HCT116 (cell line): ENCODE results near the gene TNFAIP2. TPM values are rescaled to one million over a fixed set of nuclear protein-coding genes. Genes with fewer than 3 reads are reported as not detected.
A peak's percentile ranks its signal among the peaks of the same experiment; 100 is the strongest.

Source experiments
- ATAC-seq: fragments of 200-7000 bp; cut with Tn5 transposase; 2 replicates; pipeline ENCODE4 v1.9.1; 2020; ENCODE audit warnings: mild to moderate bottlenecking, moderate library complexity
- BruUV-seq: library from RNA; stranded (reverse); fragments of 400-500 nt; replicated peaks from 2 replicates; lab custom pipeline; 2021; lab: Mats Ljungman, UMichigan
- CTCF ChIA-PET: fragments of 300-600 bp; sonication (Branson Sonifier 250); formaldehyde crosslinking; loops from one replicate; lab custom pipeline; 2021; ENCODE audit warnings: antibody characterized with exemption; lab: Charles Lee
- POLR2A ChIA-PET: fragments of 300-600, 350-600 bp; sonication (Branson Sonifier 250); formaldehyde crosslinking; loops from one replicate; lab custom pipeline; 2021; ENCODE audit warnings: antibody characterized with exemption; lab: Charles Lee
- RAD21 ChIA-PET, 2 experiments: fragments of 300-600 bp; sonication (Branson Sonifier 250); formaldehyde crosslinking; loops; one replicate each; lab custom pipeline; 2023; ENCODE audit warnings: low total read pairs in 2 of 2; ENCODE audit not compliant: uncharacterized antibody in 2 of 2, unreplicated experiment in 2 of 2, low non-redundant PET in 1 of 2; lab: Charles Lee
- DNase-seq: peaks from one replicate; pipeline ENCODE4 v3.0.0-alpha.2; 2010; ENCODE audit warnings: low read depth, low spot score
- H2AFZ ChIP-seq: fragments of 200-600 bp; shearing (Covaris generic), sonication (generic); 2 replicates; pipeline ENCODE4 v1.6.1; 2017; ENCODE audit warnings: low read depth, mixed run types, mixed read lengths, antibody characterized with exemption, low read length; ENCODE audit not compliant: poor library complexity, severe bottlenecking
- H3K27ac ChIP-seq: 2 replicates; pipeline ENCODE4 v1.5.1; 2012; ENCODE audit warnings: low read depth, low read length
- H3K27me3 ChIP-seq: fragments of 200-600 bp; sonication (generic); 2 replicates; pipeline ENCODE4 v1.6.1; 2016; ENCODE audit warnings: mixed run types, low read length, mixed read lengths; ENCODE audit not compliant: insufficient read depth
- H3K36me3 ChIP-seq, 2 experiments: fragments of 200-500 bp in 1 of 2; fragments of 200-600 bp in 1 of 2; sonication (Bioruptor generic) in 1 of 2; sonication (generic) in 1 of 2; 2 replicates each; pipeline versions ENCODE4 v1.5.1 to v1.6.1; 2014 to 2016; ENCODE audit warnings: low read length in 2 of 2, inconsistent platforms in 1 of 2, mixed read lengths in 1 of 2, mixed run types in 1 of 2; ENCODE audit not compliant: insufficient read depth in 2 of 2, control insufficient read depth in 1 of 2
- H3K4me1 ChIP-seq, 2 experiments: fragments of 200-600 bp in 1 of 2; sonication (generic) in 1 of 2; 2 replicates each; pipeline versions ENCODE4 v1.5.1 to v1.6.1; 2012 to 2017; ENCODE audit warnings: low read length in 2 of 2, inconsistent platforms in 1 of 2, mild to moderate bottlenecking in 1 of 2, mixed read lengths in 1 of 2, mixed run types in 1 of 2, moderate library complexity in 1 of 2; ENCODE audit not compliant: insufficient read depth in 2 of 2, control insufficient read depth in 1 of 2
- H3K4me2 ChIP-seq: fragments of 200-600 bp; sonication (generic); 2 replicates; pipeline ENCODE4 v1.6.1; 2017; ENCODE audit warnings: mixed run types, low read length, mixed read lengths
- H3K4me3 ChIP-seq, 2 experiments: fragments of 200-600 bp in 1 of 2; sonication (generic) in 1 of 2; replicated peaks in 1 of 2; 2 replicates each; pipeline ENCODE4 v1.5.1; 2011 to 2016; ENCODE audit warnings: low read length in 2 of 2, control low read depth in 1 of 2, low read depth in 1 of 2, mild to moderate bottlenecking in 1 of 2, mixed read lengths in 1 of 2, mixed run types in 1 of 2
- H3K79me2 ChIP-seq: fragments of 200-600 bp; sonication (generic); 2 replicates; pipeline ENCODE4 v1.6.1; 2017; ENCODE audit warnings: mild to moderate bottlenecking, mixed run types, low read length, moderate library complexity, mixed read lengths; ENCODE audit not compliant: insufficient read depth
- H3K9ac ChIP-seq: fragments of 200-600 bp; sonication (generic); 2 replicates; pipeline ENCODE4 v1.6.1; 2016; ENCODE audit warnings: low read length, mixed read lengths
- H3K9me2 ChIP-seq: fragments of 200-600 bp; sonication (generic), shearing (Covaris generic); 2 replicates; pipeline ENCODE4 v1.6.1; 2017; ENCODE audit warnings: mixed run types, mild to moderate bottlenecking, moderate library complexity; ENCODE audit not compliant: insufficient read depth
- H3K9me3 ChIP-seq, 2 experiments: fragments of 200-500 bp in 1 of 2; fragments of 200-600 bp in 1 of 2; sonication (Bioruptor generic) in 1 of 2; sonication (generic) in 1 of 2; 2 replicates each; pipeline ENCODE4 v1.6.1; 2014 to 2017; ENCODE audit warnings: low read length in 2 of 2, mixed read lengths in 2 of 2, inconsistent platforms in 1 of 2, low read depth in 1 of 2, mild to moderate bottlenecking in 1 of 2, mixed run types in 1 of 2, moderate library complexity in 1 of 2; ENCODE audit not compliant: control insufficient read depth in 1 of 2, insufficient read depth in 1 of 2
- H4K20me1 ChIP-seq: fragments of 200-600 bp; sonication (generic), shearing (Covaris generic); 2 replicates; pipeline ENCODE4 v1.6.1; 2017; ENCODE audit warnings: mixed run types, mild to moderate bottlenecking, moderate library complexity; ENCODE audit not compliant: insufficient read depth
- CTCF ChIP-seq, 3 experiments: fragments of 200-600 bp in 1 of 3; sonication (generic) in 1 of 3; IDR thresholded peaks in 2 of 3; conservative IDR thresholded peaks in 1 of 3; 2 replicates each; pipeline ENCODE4 v1.5.1; 2012 to 2017; ENCODE audit warnings: low read depth in 2 of 3, low read length in 2 of 3, antibody characterized with exemption in 1 of 3, borderline replicate concordance in 1 of 3, control low read depth in 1 of 3, mild to moderate bottlenecking in 1 of 3, mixed read lengths in 1 of 3, mixed run types in 1 of 3, moderate library complexity in 1 of 3; ENCODE audit not compliant: insufficient read depth in 1 of 3
- EGR1 ChIP-seq: IDR thresholded peaks from 2 replicates; pipeline ENCODE4 v1.6.1; 2012; ENCODE audit warnings: low read depth
- EZH2 ChIP-seq: fragments of 200-600 bp; sonication (generic); IDR thresholded peaks from 2 replicates; pipeline ENCODE4 v1.6.1; 2017; ENCODE audit warnings: antibody characterized with exemption, mixed run types
- EZH2phosphoT487 ChIP-seq: fragments of 200-600 bp; IDR thresholded peaks from 2 replicates; pipeline ENCODE4 v1.6.1; 2018; ENCODE audit warnings: antibody characterized with exemption, borderline replicate concordance
- FOSL1 ChIP-seq: IDR thresholded peaks from 2 replicates; pipeline ENCODE4 v1.6.1; 2012; ENCODE audit warnings: low read depth
- POLR2AphosphoS5 ChIP-seq: IDR thresholded peaks from 2 replicates; pipeline ENCODE4 v1.6.1; 2011; ENCODE audit warnings: mild to moderate bottlenecking, low read depth, low read length, moderate library complexity
- SP1 ChIP-seq: IDR thresholded peaks from 2 replicates; pipeline ENCODE4 v1.6.1; 2012; ENCODE audit warnings: low read depth
- TCF7L2 ChIP-seq: IDR thresholded peaks from 2 replicates; pipeline ENCODE4 v1.7.0; 2011; ENCODE audit warnings: borderline replicate concordance, inconsistent platforms; ENCODE audit not compliant: insufficient read depth, insufficient read length; ENCODE audit errors: extremely low read depth
- ZFX ChIP-seq: fragments of 450-650 bp; IDR thresholded peaks from 2 replicates; pipeline ENCODE4 v1.6.1; 2017
- intact Hi-C: fragments of 100-400 bp; cut with micrococcal nuclease; formaldehyde crosslinking; loops from 2 replicates; pipeline ENCODE4 v1.10.0; 2022
- total RNA-seq: library from RNA; stranded (reverse); gene quantifications from one replicate; pipeline ENCODE4 v1.2.1, GENCODE V29; 2021; ENCODE audit not compliant: unreplicated experiment

The TNFAIP2 gene
- total RNA-seq, 1 experiment from 2014 or later, result 74.8 TPM

- Histone ChIP-seq H3K9me2 (no peaks in the 10 kb centered on the region), H3K9ac (peak overlapping the region; percentile 63), H3K79me2 (no peaks in the 10 kb centered on the region), H3K27ac (peak overlapping the region; percentile 88), H3K9me3 (no peaks in the 10 kb centered on the region), H3K4me2 (peak overlapping the region; percentile 80), H3K27me3 (no peaks in the 10 kb centered on the region), H3K4me1 (peaks cover 51 to 63% of the 10 kb centered on the region in 2 experiments), H2AFZ (no peak overlapping the region), H4K20me1 (no peaks in the 10 kb centered on the region), H3K36me3 (no peaks in the 10 kb centered on the region), H3K4me3 (peak overlapping the region; percentile 24 to 52)
- TF ChIP-seq ZFX, result peak; percentile 37; the same call in 1 of the 2 replicates
- peak; percentile 12 for TF ChIP-seq TCF7L2
- TF ChIP-seq POLR2AphosphoS5, result no peak
- TF ChIP-seq FOSL1, result no peak
- ChIA-PET RAD21 (no interaction called here), CTCF (no interaction called here), POLR2A (interaction anchor here (0.6 kb wide), 1 partner anchor 10 kb away, joined by 3 read pairs; no protein-coding TSS in a partner anchor)
- DNase-seq (peak; percentile 50), ATAC-seq (peak; percentile 68)
- BruUV-seq, result no TSS peak
- intact Hi-C loops, result loop anchor here (1.0 kb wide), 1 partner anchor 32 kb away; no protein-coding TSS in a partner anchor
These were observed 13.5 kb upstream of the TNFAIP2 start for GRCh38 chr14:103109535-103110441.

- no peaks in the 10 kb centered on the region for H3K79me2 ChIP-seq
- no peak overlapping the region for H2AFZ ChIP-seq
- no peaks in the 10 kb centered on the region for H3K36me3 ChIP-seq
- peak overlapping the region; percentile 63 for H3K9ac ChIP-seq
- H3K4me1 ChIP-seq, result peaks cover 47 to 62% of the 10 kb centered on the region in 2 experiments
- intact Hi-C loops, result no loop called here
- POLR2A ChIA-PET, result no interaction called here
- peak overlapping the region; percentile 80 for H3K4me2 ChIP-seq
- peak overlapping the region; percentile 88 for H3K27ac ChIP-seq
- H3K9me2 ChIP-seq, result no peaks in the 10 kb centered on the region
- no peaks in the 10 kb centered on the region for H3K9me3 ChIP-seq
- H3K4me3 ChIP-seq, result peak overlapping the region in 1 of 2 experiments; percentile 52; a peak in 2 of 4 replicates
- DNase-seq (no peak), ATAC-seq (no peak)
- BruUV-seq, result no TSS peak
- TF ChIP-seq SP1 (no peak), CTCF (IDR thresholded peaks at IDR 0.05 in 2 of 3, conservative IDR thresholded peaks at IDR 0.05 in 1 of 3; ENCODE audit: borderline replicate concordance in 1 of 3, insufficient read depth in 1 of 3, low read depth in 2 of 3, low read length in 2 of 3) (no peak), EGR1 (no peak), EZH2phosphoT487 (no peak), EZH2 (no peak)
- RAD21 ChIA-PET, result no interaction called here
- CTCF ChIA-PET, result no interaction called here
- no peaks in the 10 kb centered on the region for H3K27me3 ChIP-seq
- no peaks in the 10 kb centered on the region for H4K20me1 ChIP-seq
These were observed 12.5 kb upstream of the TNFAIP2 start for GRCh38 chr14:103110681-103111231.
